Kidney tubule cell (primary cell): ENCODE measurements around the gene HPCA.

Source experiments
- DNase-seq: peaks from one replicate; pipeline ENCODE4 v3.0.0-alpha.2; 2018; ENCODE audit warnings: low spot score

Gene HPCA

DNA sequence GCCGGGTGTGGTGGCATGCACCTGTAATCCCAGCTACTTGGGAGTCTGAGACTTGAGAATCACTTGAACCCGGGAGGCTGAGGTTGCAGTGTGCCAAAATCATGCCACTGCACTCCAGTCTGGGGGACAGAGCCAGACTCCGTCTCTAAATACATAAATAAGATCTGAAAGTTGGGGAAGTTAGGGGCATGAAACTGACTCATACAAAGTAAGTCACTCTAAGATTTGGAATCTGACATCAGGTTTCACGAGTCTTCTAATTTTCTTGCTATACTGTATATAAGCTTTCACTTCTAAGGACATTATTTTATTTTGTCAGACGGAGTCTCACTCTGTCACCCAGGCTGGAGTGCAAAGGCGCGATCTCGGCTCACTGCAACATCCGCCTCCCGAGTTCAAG, 48.2 kb downstream of the HPCA start:
- DNase-seq, result no peak

GRCh38 chr1:32937061-32937460, 50.8 kb downstream of the HPCA start:
- peak; percentile 51 for DNase-seq

- DNase-seq, result peak; percentile 72
Measured at GRCh38 chr1:32939655-32940371, 53.5 kb downstream of the HPCA start.

GRCh38 chr1:32944180-32944579, 57.9 kb downstream of the HPCA start:
- DNase-seq, result no peak
